ENCODE measurements around the gene SIAE. TPM values are rescaled to one million over a fixed set of nuclear protein-coding genes. Genes with fewer than 3 reads are reported as not detected.

SIAE gene
- total RNA-seq, 1 donor from 2014 or later: 5.3 TPM

DNA sequence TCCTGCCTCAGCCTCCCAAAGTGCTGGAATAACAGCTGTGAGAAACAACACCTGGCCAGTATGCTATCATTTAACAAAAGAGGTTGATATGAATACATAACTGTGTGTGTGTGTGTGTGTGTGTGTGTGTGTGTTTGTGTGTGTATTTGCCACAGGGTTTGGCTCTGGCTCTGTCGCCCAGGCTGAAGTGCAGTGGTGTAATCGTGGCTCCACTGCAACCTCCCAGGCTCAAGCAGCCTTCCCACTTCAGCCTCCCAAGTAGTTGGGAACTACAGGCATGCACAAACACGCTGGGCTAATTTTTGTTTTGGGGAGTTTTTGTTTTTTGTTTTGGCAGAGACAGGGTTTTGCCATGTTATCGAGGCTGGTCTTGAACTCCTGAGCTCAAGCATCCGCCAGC lies 4.9 kb upstream of the SIAE start:
- Mint-ChIP-seq H3K36me3 (ENCODE audit: low read depth) (no peaks in the 10 kb centered on the region), H3K27me3 (peaks cover 2% of the 10 kb centered on the region), H3K27ac (no peak overlapping the region), H3K4me3 (no peak overlapping the region), H3K4me1 (peaks cover 14% of the 10 kb centered on the region), H3K9me3 (peaks cover 7% of the 10 kb centered on the region)
- no peak for DNase-seq
- intact Hi-C loops (cut with micrococcal nuclease): no loop called here

DNA sequence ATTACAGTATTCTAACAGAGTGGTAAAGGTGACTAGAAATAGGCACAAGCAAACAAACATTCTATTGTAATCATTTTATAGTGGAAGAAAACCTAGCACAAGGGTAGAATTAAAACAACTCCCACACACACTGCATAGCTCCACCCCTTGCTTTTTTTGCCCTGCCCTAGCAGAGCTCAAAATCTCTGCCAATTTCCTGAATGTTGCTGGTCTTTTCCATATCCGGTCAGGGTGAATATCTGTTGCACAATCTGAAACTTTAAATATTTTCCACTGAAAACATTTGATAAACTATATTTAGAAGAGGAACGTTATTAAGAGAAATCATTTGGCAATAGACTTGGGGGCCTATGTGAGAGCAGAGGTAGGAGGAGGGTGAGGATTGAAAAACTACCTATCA lies 2.8 kb upstream of the SIAE start:
- Mint-ChIP-seq H3K4me3 (no peak overlapping the region), H3K36me3 (ENCODE audit: low read depth) (no peaks in the 10 kb centered on the region), H3K9me3 (no peaks in the 10 kb centered on the region), H3K4me1 (peaks cover 24% of the 10 kb centered on the region), H3K27ac (no peak overlapping the region), H3K27me3 (peaks cover 2% of the 10 kb centered on the region)
- intact Hi-C loops (cut with micrococcal nuclease): no loop called here
- DNase-seq: no peak

DNA sequence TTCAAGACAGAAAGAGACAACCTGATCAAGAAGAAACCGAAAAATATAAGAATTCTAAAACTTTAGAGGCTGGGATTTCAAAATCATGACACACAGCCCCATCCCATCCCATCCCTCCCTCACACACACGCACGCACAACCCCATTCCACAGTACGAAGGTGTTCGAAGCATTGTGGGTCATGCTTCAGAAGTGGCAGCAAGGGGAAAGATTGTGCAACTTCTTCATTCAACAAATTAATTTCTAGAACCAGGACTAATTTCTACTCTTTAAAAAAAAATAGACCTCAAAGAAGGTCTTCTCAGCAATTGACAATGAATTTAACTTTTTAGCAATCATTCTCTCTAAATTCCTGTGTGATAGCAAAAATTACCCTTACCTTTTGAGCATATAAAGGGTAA lies 1.0 kb upstream of the SIAE start:
- H3K4me3 Mint-ChIP-seq: peak overlapping the region; percentile 91
- intact Hi-C loops (cut with micrococcal nuclease): no loop called here
- no peaks in the 10 kb centered on the region for H3K9me3 Mint-ChIP-seq
- H3K36me3 Mint-ChIP-seq (ENCODE audit: low read depth): no peaks in the 10 kb centered on the region
- H3K4me1 Mint-ChIP-seq: peaks cover 31% of the 10 kb centered on the region
- H3K27me3 Mint-ChIP-seq: peaks cover under 1% of the 10 kb centered on the region
- DNase-seq: no peak
- H3K27ac Mint-ChIP-seq: peak overlapping the region; percentile 92

DNA sequence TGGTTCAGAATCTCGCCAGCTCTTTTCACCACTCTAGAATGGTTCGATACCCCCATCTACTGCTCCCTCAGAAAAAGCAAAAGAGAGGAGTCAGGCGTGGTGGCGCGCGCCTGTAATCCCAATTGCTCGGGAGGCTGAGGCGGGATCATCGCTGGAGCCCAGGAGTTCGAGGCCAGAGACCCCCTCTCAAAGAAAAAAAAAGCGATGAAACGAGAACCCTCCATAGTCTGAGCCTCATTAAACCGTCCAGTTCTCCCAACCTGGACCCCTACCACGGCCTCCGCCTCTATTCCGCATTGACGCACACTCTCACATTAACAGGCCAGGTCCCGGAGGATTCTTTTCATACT lies 604 bp upstream of the SIAE start:
- Mint-ChIP-seq H3K27ac (peak overlapping the region; percentile 92), H3K27me3 (no peaks in the 10 kb centered on the region), H3K4me1 (peaks cover 31% of the 10 kb centered on the region), H3K4me3 (peak overlapping the region; percentile 91), H3K9me3 (no peaks in the 10 kb centered on the region), H3K36me3 (ENCODE audit: low read depth) (no peaks in the 10 kb centered on the region)
- no peak for DNase-seq
- intact Hi-C loops (cut with micrococcal nuclease): no loop called here

DNA sequence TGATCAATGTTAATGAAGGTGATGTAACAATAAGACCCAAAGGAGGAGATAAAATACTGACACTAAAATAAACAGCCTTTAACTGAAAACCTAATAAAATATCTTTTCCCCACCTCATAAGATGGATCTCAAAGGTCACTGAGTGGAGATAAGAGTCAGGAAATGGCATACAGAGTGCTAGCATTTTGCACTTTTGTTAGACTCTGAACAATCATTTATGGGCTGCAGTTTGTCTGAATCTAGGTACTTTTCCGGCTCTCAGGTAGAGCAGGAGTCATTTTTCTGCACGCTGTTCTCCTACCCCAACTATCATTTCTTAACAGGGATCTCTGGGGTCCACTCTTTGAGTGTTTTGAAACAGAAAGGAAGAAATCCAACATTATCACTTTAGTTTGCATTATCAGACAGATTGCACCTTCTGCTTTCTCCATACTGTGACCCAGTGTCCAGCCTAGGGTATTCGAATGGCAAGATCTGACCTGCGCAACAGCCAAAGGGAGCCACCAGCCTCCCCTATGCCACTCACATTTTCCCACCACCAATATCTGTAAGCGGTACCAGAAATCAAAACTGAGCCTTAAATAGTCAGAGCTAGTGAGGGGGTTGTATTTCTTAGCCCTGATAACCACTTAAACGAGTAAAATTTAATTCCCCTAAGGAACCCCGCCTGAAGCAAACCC lies 863 bp downstream of the SIAE start:
- intact Hi-C loops (cut with micrococcal nuclease): loop anchor here (1.0 to 2.0 kb wide), 8 partner anchors 50 to 438 kb away; partner anchors contain the start of genes CCDC15, MSANTD2, NRGN and TBRG1
- Mint-ChIP-seq H3K36me3 (ENCODE audit: low read depth) (no peaks in the 10 kb centered on the region), H3K27me3 (no peaks in the 10 kb centered on the region), H3K27ac (peak overlapping the region; percentile 71), H3K9me3 (no peaks in the 10 kb centered on the region), H3K4me3 (peak overlapping the region; percentile 91), H3K4me1 (peaks cover 31% of the 10 kb centered on the region)
- no peak for DNase-seq

DNA sequence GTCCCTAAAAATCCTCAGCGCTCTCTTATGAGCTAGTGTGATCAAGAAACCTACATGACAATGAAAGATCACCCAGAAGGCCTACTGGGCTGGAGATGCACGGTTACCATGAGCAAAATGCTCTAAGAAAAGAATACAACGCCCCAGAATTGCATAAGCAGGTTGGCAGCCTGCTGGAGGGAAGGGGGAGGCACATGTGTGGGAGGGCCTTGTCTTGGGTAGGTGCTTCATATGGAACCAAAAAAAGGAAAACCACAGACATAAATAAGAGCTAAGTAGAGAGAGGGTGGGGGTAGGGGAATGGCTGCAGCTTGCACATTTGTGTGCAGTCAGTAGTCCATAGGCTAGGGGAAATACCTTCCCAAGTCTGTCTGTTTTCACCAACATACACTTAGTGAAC lies 2.8 kb downstream of the SIAE start:
- Mint-ChIP-seq H3K4me3 (no peak overlapping the region), H3K27me3 (no peaks in the 10 kb centered on the region), H3K36me3 (ENCODE audit: low read depth) (no peaks in the 10 kb centered on the region), H3K27ac (no peak overlapping the region), H3K9me3 (no peaks in the 10 kb centered on the region), H3K4me1 (peaks cover 29% of the 10 kb centered on the region)
- peak; percentile 77 for DNase-seq
- intact Hi-C loops (cut with micrococcal nuclease): no loop called here

DNA sequence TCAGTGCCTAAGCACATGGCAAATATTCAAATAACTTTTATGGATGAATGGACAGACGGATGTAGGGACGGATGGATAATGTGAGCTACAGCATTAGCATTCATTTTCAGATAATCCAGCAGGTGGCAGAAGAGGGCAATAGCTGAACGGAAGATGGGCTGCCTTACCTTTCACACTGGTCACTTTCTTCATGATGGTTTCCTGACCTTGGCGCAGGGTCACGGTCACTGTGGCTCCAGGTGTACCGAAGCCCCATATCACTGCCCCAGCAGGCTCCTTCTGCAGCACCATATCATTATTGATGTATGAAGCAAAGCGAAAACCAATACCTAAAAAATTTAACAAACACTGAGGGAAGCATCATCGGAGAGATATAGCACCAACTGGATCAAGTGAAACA lies 4.3 kb downstream of the SIAE start:
- Mint-ChIP-seq H3K9me3 (no peaks in the 10 kb centered on the region), H3K36me3 (ENCODE audit: low read depth) (peaks cover 1% of the 10 kb centered on the region), H3K4me3 (no peak overlapping the region), H3K27ac (no peak overlapping the region), H3K27me3 (no peaks in the 10 kb centered on the region), H3K4me1 (peaks cover 22% of the 10 kb centered on the region)
- DNase-seq: peak; percentile 87
- intact Hi-C loops (cut with micrococcal nuclease): loop anchor here (1.0 to 2.0 kb wide), 4 partner anchors 94 to 198 kb away; no protein-coding TSS in a partner anchor

DNA sequence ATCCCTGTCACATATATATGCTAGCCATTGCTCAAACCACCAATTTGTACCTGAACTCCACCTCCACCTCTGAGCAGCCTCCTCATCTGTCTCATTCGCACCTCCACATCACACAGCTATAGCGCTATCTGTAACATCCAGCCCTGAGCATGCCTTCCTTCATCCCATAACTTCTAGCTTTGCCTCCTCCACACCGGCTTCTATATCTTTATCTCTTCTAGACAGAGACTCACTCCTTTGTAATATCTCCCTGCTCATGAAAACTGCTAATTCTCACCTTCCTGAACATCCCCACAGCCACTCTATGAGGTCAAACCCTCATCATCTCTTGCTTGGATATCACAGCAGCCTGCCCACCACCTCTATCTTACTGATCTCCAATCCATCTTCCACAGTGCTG lies 5.9 kb downstream of the SIAE start:
- intact Hi-C loops (cut with micrococcal nuclease): no loop called here
- Mint-ChIP-seq H3K36me3 (ENCODE audit: low read depth) (peaks cover 1% of the 10 kb centered on the region), H3K9me3 (no peaks in the 10 kb centered on the region), H3K4me3 (no peak overlapping the region), H3K27ac (no peak overlapping the region), H3K4me1 (peaks cover 14% of the 10 kb centered on the region), H3K27me3 (no peaks in the 10 kb centered on the region)
- DNase-seq: no peak

DNA sequence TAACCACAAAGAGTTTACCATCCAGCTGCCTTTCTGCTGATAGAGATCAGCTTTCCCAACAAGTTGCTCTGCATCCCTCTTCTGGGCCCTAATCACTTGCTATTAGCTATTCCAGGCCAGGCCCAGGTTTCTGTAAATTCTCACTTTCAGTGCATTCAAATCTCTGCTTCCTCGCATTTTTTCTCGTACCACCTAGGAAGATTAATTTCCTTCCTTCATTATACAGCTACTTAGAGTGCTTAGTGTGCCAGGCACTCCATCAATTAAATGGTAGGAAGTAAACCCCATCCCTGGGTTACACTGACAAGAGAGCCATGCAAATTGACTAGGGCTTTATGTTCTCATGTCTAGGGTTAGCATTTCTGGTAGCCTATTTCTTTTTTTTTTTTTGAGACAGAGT lies 9.7 kb downstream of the SIAE start:
- H3K27me3 Mint-ChIP-seq: peaks cover 1% of the 10 kb centered on the region
- no peak overlapping the region for H3K4me3 Mint-ChIP-seq
- peaks cover 1% of the 10 kb centered on the region for H3K36me3 Mint-ChIP-seq (ENCODE audit: low read depth)
- intact Hi-C loops (cut with micrococcal nuclease): no loop called here
- H3K4me1 Mint-ChIP-seq: no peaks in the 10 kb centered on the region
- no peaks in the 10 kb centered on the region for H3K9me3 Mint-ChIP-seq
- H3K27ac Mint-ChIP-seq: no peak overlapping the region
- no peak for DNase-seq

DNA sequence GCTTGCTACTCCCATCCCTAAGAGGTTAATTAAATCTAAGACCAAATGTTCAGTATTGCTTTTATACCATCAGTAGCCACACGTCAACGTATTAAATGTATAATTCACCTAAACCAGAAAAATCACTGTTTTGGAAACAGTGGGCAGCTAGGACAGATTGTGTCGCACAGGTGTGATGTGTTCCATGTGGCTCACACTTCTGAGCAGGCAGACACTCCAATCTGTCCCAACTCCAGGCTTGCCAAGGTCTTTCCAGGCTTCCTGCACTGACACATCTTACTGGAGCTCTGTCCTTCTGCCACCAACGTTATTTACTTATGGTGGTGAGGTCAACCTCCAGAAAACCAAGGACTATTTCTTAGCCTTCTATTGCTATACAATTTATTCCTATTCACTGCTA lies 11.4 kb downstream of the SIAE start:
- H3K36me3 Mint-ChIP-seq (ENCODE audit: low read depth): peaks cover 1% of the 10 kb centered on the region
- H3K4me1 Mint-ChIP-seq: no peaks in the 10 kb centered on the region
- no peak overlapping the region for H3K4me3 Mint-ChIP-seq
- H3K27ac Mint-ChIP-seq: no peak overlapping the region
- intact Hi-C loops (cut with micrococcal nuclease): no loop called here
- H3K27me3 Mint-ChIP-seq: peaks cover 1% of the 10 kb centered on the region
- DNase-seq: no peak
- no peaks in the 10 kb centered on the region for H3K9me3 Mint-ChIP-seq

DNA sequence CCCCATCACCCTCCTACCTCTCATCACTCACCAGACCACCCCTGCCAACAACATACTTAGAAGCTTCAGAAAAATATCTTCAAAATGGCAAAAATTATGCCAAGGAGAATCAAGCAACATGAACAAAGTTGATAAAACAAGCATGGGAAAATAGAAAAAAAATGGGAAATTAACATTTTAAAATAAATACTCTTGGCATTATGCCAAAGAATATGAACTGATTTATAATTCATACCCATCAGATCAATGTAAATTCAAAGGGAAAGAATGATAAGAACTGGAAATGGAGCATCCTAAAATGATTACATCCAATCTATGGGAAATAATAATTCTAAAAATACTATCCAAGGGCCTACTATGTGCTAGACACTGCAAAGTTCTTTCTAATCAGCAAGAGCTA lies 12.0 kb downstream of the SIAE start:
- Mint-ChIP-seq H3K4me1 (no peaks in the 10 kb centered on the region), H3K36me3 (ENCODE audit: low read depth) (peaks cover 1% of the 10 kb centered on the region), H3K4me3 (no peak overlapping the region), H3K27me3 (peaks cover 1% of the 10 kb centered on the region), H3K27ac (no peak overlapping the region), H3K9me3 (no peaks in the 10 kb centered on the region)
- DNase-seq: no peak
- intact Hi-C loops (cut with micrococcal nuclease): no loop called here

DNA sequence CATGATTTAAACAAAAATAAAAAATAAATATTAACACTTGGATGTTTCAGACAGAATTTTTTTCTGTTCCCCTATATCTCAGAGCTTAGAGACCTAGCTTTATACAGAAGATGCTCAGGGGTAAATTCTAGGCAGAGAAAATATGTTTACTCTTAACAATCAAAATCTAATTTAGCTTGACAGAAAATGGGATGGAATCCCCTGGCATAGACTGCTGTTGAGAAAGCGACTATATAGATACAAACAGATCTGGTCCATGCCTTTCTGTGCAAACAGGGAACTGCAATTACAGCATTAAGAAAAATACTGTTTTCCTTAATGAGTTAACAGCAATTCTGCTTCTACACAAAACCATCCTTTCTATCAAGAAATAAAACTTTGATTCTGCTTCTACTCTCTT lies 14.6 kb downstream of the SIAE start:
- intact Hi-C loops (cut with micrococcal nuclease): no loop called here
- no peak for DNase-seq
- Mint-ChIP-seq H3K9me3 (no peaks in the 10 kb centered on the region), H3K27ac (no peak overlapping the region), H3K4me1 (no peaks in the 10 kb centered on the region), H3K27me3 (peaks cover 1% of the 10 kb centered on the region), H3K4me3 (no peak overlapping the region), H3K36me3 (ENCODE audit: low read depth) (no peaks in the 10 kb centered on the region)

DNA sequence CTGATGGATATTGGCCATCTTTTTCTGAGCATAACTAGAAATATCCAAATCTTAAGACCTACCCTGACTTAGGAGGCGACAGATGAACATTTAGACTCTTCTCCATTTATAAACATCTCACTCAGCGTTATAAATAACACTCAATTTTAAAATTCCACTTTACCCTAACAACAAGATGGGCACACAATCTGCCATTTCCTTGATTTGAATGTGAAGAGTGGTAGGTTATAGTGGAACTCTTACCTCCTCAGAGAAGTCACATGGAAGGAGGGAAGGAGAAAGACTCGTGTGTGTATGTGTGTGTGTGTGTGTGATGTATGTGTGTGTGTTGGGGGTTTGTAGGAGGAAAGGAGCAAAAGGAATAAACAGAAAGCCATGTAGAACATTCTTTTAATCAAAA lies 15.0 kb downstream of the SIAE start:
- Mint-ChIP-seq H3K27ac (no peak overlapping the region), H3K4me3 (no peak overlapping the region), H3K27me3 (peaks cover 1% of the 10 kb centered on the region), H3K36me3 (ENCODE audit: low read depth) (no peaks in the 10 kb centered on the region), H3K4me1 (no peaks in the 10 kb centered on the region), H3K9me3 (no peaks in the 10 kb centered on the region)
- intact Hi-C loops (cut with micrococcal nuclease): no loop called here
- DNase-seq: no peak

DNA sequence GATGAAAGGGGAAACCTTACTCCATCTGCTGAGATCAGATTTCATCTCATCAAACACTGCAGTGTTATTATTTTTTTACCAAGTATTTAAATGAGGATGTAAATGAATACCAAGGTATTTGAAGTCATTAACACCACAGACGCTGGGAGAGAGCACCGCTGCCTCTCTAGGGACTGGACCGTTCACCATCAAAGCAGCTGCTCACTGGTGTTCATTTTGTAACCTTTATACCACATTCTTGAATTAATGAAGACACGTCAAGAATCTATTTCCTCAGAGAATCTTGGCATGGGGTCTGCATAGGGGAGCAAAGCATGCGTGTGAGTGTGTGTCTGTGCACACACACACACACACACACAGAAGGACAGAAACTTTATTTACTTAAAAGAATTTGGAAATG lies 15.6 kb downstream of the SIAE start:
- Mint-ChIP-seq H3K4me1 (no peaks in the 10 kb centered on the region), H3K27ac (no peak overlapping the region), H3K4me3 (no peak overlapping the region), H3K27me3 (peaks cover 1% of the 10 kb centered on the region), H3K9me3 (no peaks in the 10 kb centered on the region), H3K36me3 (ENCODE audit: low read depth) (no peaks in the 10 kb centered on the region)
- intact Hi-C loops (cut with micrococcal nuclease): no loop called here
- DNase-seq: no peak

All from activated CD4-positive, alpha-beta T cell treated with anti-CD3 and anti-CD28 coated beads, Interleukin-2, amount 10 ng/mL, durations not matched to agents 24 days and 14 days (primary cell).